Measurements from ENCODE around the gene TRIM33. TPM values are rescaled to one million over a fixed set of nuclear protein-coding genes. Genes with fewer than 3 reads are reported as not detected.

TRIM33 gene
- total and polyA plus RNA-seq, 12 donors = 13.8 to 49.0 (median 27.0) TPM

- 40 to 50% (median 45%) methylated on average over 1 of the region's 1 CpG for WGBS, 4 donors
- no peak for DNase-seq
- H3K4me3 ChIP-seq = no peak overlapping the region
- peaks cover 0 to 15% (median 0%) of the 10 kb centered on the region in 3 donors for H3K9me3 ChIP-seq (replicated peaks in 1 of 3)
- H3K36me3 ChIP-seq (replicated peaks in 1 of 2) = no peaks in the 10 kb centered on the region
- H3K27me3 ChIP-seq = no peaks in the 10 kb centered on the region
- TF ChIP-seq CTCF (IDR thresholded peaks at IDR 0.05) (no peak), POLR2A (IDR thresholded peaks at IDR 0.05) (no peak)
- H3K27ac ChIP-seq = no peak overlapping the region
- no peaks in the 10 kb centered on the region for H3K4me1 ChIP-seq (replicated peaks in 1 of 2)
- intact Hi-C loops (cut with DNase I) = no loop called here
Observed at GRCh38 chr1:114359791-114360190, 151.2 kb downstream of the TRIM33 start.

GRCh38 chr1:114355240-114355639, 155.8 kb downstream of the TRIM33 start:
- DNase-seq = no peak
- H3K4me1 ChIP-seq (replicated peaks in 1 of 2) = no peaks in the 10 kb centered on the region
- no peak for TF ChIP-seq POLR2A (IDR thresholded peaks at IDR 0.05)
- TF ChIP-seq CTCF (IDR thresholded peaks at IDR 0.05) = no peak
- intact Hi-C loops (cut with DNase I) = no loop called here
- no peaks in the 10 kb centered on the region for H3K9me3 ChIP-seq (replicated peaks in 1 of 3)
- 81 to 99% (median 93%) methylated on average over 3 of the region's 3 CpGs for WGBS, 4 donors
- no peaks in the 10 kb centered on the region for H3K27me3 ChIP-seq
- H3K27ac ChIP-seq = no peak overlapping the region
- no peak overlapping the region for H3K4me3 ChIP-seq
- no peaks in the 10 kb centered on the region for H3K36me3 ChIP-seq (replicated peaks in 1 of 2)

GRCh38 chr1:114353262-114353661, 157.7 kb downstream of the TRIM33 start:
- DNase-seq = peak; percentile 45 to 76 (median 62)

GRCh38 chr1:114352797-114353196, 158.2 kb downstream of the TRIM33 start:
- H3K9me3 ChIP-seq (replicated peaks in 1 of 3) = no peaks in the 10 kb centered on the region
- H3K27ac ChIP-seq = no peak overlapping the region
- no peaks in the 10 kb centered on the region for H3K36me3 ChIP-seq (replicated peaks in 1 of 2)
- WGBS, 4 donors = 71 to 80% (median 75%) methylated on average over 6 of the region's 6 CpGs
- intact Hi-C loops (cut with DNase I) = no loop called here
- DNase-seq = no peak
- H3K4me3 ChIP-seq = no peak overlapping the region
- no peak for TF ChIP-seq POLR2A (IDR thresholded peaks at IDR 0.05)
- TF ChIP-seq CTCF (IDR thresholded peaks at IDR 0.05) = no peak
- no peaks in the 10 kb centered on the region for H3K27me3 ChIP-seq
- no peaks in the 10 kb centered on the region for H3K4me1 ChIP-seq (replicated peaks in 1 of 2)

More at GRCh38 chr1:114353262-114353661, 157.7 kb downstream of the TRIM33 start:
- no peaks in the 10 kb centered on the region for H3K36me3 ChIP-seq (replicated peaks in 1 of 2)
- intact Hi-C loops (cut with DNase I) = no loop called here
- TF ChIP-seq CTCF (IDR thresholded peaks at IDR 0.05) (no peak), POLR2A (IDR thresholded peaks at IDR 0.05) (no peak)
- H3K9me3 ChIP-seq (replicated peaks in 1 of 3) = no peaks in the 10 kb centered on the region
- H3K27ac ChIP-seq = no peak overlapping the region
- H3K4me3 ChIP-seq = no peak overlapping the region
- WGBS, 4 donors = 25 to 30% (median 29%) methylated on average over 4 of the region's 4 CpGs
- no peaks in the 10 kb centered on the region for H3K27me3 ChIP-seq
- no peaks in the 10 kb centered on the region for H3K4me1 ChIP-seq (replicated peaks in 1 of 2)

All from adrenal gland (tissue), 12 donors.